VCaP (cell line): ENCODE measurements around the gene CR2.
"Not testable (repeated sequence)": the region's sequence is repeated elsewhere in the genome, so short reads cannot be mapped to it uniquely, and the experiment has no call there.

Experiments
- H3K27ac ChIP-seq: fragments of 450-650 bp; 2 replicates; pipeline ENCODE4 v1.5.1; 2017
- CTCF ChIP-seq: fragments of 450-650 bp; conservative IDR thresholded peaks from 2 replicates; pipeline ENCODE4 v1.5.1; 2017; ENCODE audit warnings: mild to moderate bottlenecking, moderate library complexity

CR2 gene

GRCh38 chr1:207474210-207474609, 20.1 kb downstream of the CR2 start:
- H3K27ac ChIP-seq: no peak overlapping the region
- no peak for TF ChIP-seq CTCF

- no peak for TF ChIP-seq CTCF
- no peak overlapping the region for H3K27ac ChIP-seq
These were observed 32.1 kb downstream of the CR2 start for GRCh38 chr1:207486198-207486597.

- TF ChIP-seq CTCF: no peak
- H3K27ac ChIP-seq: no peak overlapping the region
These were observed 33.5 kb downstream of the CR2 start for GRCh38 chr1:207487636-207488035.

- no peak overlapping the region for H3K27ac ChIP-seq
- TF ChIP-seq CTCF: no peak
These were observed 39.1 kb downstream of the CR2 start for GRCh38 chr1:207493212-207493611.

GRCh38 chr1:207494171-207494570, 40.0 kb downstream of the CR2 start:
- no peak for TF ChIP-seq CTCF
- H3K27ac ChIP-seq: no peak overlapping the region

- H3K27ac ChIP-seq: not testable (repeated sequence)
These were observed 41.2 kb downstream of the CR2 start for GRCh38 chr1:207495281-207495680.

- TF ChIP-seq CTCF: no peak
- no peak within 1 kb of the TSS for H3K27ac ChIP-seq
These were observed 42.0 kb downstream of the CR2 start, which contains the start of gene CR1 for GRCh38 chr1:207495801-207496792. Gene CR1, plus strand, starts transcription at chr1:207496157. Its CDS starts 111 bp downstream, at chr1:207496268.

GRCh38 chr1:207497941-207498340, 43.8 kb downstream of the CR2 start:
- no peak for TF ChIP-seq CTCF
- H3K27ac ChIP-seq: no peak overlapping the region
